Muscle of leg (tissue), 11 donors: ENCODE results near the gene ADGRG1. TPM values are rescaled to one million over a fixed set of nuclear protein-coding genes. Genes with fewer than 3 reads are reported as not detected.
A peak's percentile ranks its signal among the peaks of the same experiment; 100 is the strongest.

ENCODE experiments used
- DNase-seq: peaks from one replicate; pipeline ENCODE4 v3.0.0; 2013
- H3K27ac ChIP-seq: one replicate; pipeline ENCODE4 v1.5.1; 2013; ENCODE audit warnings: mild to moderate bottlenecking, low read length, control low read depth
- H3K27me3 ChIP-seq: one replicate; pipeline ENCODE4 v1.6.1; 2013; ENCODE audit warnings: low read length; ENCODE audit not compliant: control insufficient read depth, insufficient read depth
- H3K36me3 ChIP-seq: one replicate; pipeline ENCODE4 v1.6.1; 2013; ENCODE audit warnings: low read length; ENCODE audit not compliant: control insufficient read depth, insufficient read depth
- H3K4me1 ChIP-seq: one replicate; pipeline ENCODE4 v1.6.1; 2013; ENCODE audit warnings: low read length; ENCODE audit not compliant: control insufficient read depth, insufficient read depth
- H3K4me3 ChIP-seq: one replicate; pipeline ENCODE4 v1.5.1; 2013; ENCODE audit warnings: low read length, control low read depth
- H3K9me3 ChIP-seq: replicated peaks from 2 replicates; pipeline ENCODE4 v1.6.1; 2013; ENCODE audit warnings: low read depth, low read length; ENCODE audit not compliant: control insufficient read depth
- WGBS: methylation state at CpG from one replicate; pipeline ENCODE4 v1.1.5; 2013; ENCODE audit warnings: missing lambda C conversion rate; ENCODE audit not compliant: insufficient coverage; 5-methylcytosine and 5-hydroxymethylcytosine counted together
- polyA plus RNA-seq, 8 donors: library from polyadenylated mRNA; unstranded; fragments of 120-200 nt; gene quantifications; one replicate each; pipeline versions ENCODE4 v1.2.1 to v1.2.3, GENCODE V29; 2013; ENCODE audit warnings: inconsistent platforms in 1 of 8, low replicate concordance in 1 of 8; ENCODE audit not compliant: insufficient read length in 8 of 8, insufficient read depth in 1 of 8
- total RNA-seq: library from RNA; stranded (reverse); fragments of 120-200 nt; gene quantifications from one replicate; pipeline ENCODE4 v1.2.4, GENCODE V29; 2013

Gene ADGRG1
- total and polyA plus RNA-seq, 9 donors = 1.9 to 13.0 (median 5.5) TPM

DNA sequence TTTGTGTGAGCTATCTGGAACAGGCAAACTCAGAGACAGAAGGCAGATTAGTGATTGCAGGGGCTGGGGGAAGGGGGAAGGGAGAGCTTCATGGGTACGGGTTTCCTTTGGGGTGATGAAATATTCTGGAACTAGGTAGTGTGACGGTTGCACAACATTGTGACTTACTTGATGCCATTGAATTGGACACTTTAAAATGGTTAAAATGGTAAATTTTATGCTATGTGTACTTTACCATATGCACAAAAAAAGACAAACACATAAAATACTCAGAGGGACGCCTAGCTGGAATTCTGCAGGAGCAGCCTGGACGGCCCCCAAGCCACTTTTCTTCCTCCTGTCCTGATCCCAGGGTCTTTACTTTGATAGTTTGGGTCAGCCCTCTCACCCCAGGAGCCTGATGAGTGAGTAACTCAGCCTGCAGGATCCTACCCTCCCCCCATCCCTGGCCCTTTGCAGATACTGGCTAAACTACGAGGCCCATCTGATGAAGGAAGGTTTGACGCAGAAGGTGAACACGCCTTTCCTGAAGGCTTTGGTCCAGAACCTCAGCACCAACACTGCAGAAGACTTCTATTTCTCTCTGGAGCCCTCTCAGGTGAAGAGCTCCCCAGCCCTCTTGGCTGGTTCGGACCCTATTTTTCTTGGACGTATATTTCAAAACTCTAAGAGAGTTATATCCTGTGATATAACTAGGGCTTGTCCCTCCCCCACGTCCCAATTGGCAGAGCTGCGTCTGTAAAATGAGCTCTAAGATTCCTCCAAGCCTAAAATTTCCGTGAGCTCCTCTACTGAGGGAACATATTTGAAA lies 47.5 kb downstream of the ADGRG1 start:
- peak; percentile 86 for DNase-seq

DNA sequence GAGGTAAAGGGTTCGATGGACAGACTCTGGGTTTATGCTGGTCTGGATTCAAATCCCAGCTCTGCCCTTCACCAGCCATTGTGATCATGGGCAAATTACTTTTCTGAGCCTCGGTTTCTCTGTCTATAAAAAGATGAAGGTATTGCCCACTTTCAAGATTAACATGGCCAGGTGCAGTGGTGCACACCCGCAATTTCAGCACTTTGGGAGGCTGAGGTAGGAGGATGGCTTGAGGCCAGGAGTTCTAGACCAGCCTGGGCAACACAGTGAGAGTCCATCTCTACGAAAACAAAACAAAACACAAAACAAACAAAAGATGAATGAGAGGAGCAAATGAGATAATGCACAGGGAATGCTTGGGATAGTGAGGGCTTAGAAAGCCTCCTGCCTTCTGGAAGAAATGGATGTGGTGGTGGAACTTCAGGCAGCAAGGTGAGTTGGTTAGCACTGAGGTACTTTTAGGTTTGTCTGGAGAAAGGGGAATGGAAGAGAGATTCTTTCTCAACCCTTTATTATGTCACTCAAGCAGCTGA lies 48.2 kb downstream of the ADGRG1 start:
- H3K9me3 ChIP-seq = no peaks in the 10 kb centered on the region
- H3K4me3 ChIP-seq = no peak overlapping the region
- peaks cover 7% of the 10 kb centered on the region for H3K27me3 ChIP-seq
- no peaks in the 10 kb centered on the region for H3K36me3 ChIP-seq
- no peak overlapping the region for H3K27ac ChIP-seq
- no peak for DNase-seq
- no peaks in the 10 kb centered on the region for H3K4me1 ChIP-seq
- WGBS = 83% methylated on average over 1 of the region's 4 CpGs

More for the DNA sequence above, 47.5 kb downstream of the ADGRG1 start:
- WGBS = 8% methylated on average over 2 of the region's 12 CpGs
- no peaks in the 10 kb centered on the region for H3K4me1 ChIP-seq
- H3K27me3 ChIP-seq = peaks cover 7% of the 10 kb centered on the region
- no peaks in the 10 kb centered on the region for H3K36me3 ChIP-seq
- H3K4me3 ChIP-seq = no peak overlapping the region
- H3K27ac ChIP-seq = no peak overlapping the region
- H3K9me3 ChIP-seq = no peaks in the 10 kb centered on the region

DNA sequence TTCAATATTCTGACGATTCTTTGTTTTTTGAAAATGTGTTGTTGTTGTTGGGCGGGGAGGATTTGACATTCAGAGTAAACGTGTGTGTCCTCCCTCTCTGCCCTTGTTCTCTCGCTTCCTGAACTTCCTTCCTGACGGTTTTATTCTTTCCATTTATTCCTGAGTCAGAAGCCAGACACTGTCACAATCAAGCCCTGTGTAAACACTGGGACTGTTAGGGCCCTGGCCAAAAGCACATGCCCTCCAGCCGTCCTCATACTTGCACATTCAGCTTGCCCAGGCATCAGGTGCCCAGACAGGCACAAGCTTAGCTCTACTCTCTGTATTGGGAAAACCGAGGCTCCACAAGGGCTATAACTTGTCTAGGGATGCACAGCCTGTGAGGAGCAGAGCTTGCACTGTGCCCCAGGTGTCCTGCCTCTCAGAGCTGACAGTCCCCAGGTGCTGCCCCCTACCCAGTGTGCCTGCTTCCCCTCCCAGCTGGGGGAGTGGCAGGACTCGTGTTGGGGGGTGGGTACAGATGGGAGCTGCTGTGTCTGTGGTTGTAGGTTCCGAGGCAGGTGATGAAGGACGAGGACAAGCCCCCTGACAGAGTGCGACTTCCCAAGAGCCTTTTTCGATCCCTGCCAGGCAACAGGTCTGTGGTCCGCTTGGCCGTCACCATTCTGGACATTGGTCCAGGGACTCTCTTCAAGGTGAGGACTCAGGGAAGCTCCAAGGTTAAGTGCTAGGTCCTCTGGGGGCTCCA lies 49.4 kb downstream of the ADGRG1 start:
- H3K27ac ChIP-seq = no peak overlapping the region
- WGBS = 70% methylated on average over 12 of the region's 14 CpGs

DNA sequence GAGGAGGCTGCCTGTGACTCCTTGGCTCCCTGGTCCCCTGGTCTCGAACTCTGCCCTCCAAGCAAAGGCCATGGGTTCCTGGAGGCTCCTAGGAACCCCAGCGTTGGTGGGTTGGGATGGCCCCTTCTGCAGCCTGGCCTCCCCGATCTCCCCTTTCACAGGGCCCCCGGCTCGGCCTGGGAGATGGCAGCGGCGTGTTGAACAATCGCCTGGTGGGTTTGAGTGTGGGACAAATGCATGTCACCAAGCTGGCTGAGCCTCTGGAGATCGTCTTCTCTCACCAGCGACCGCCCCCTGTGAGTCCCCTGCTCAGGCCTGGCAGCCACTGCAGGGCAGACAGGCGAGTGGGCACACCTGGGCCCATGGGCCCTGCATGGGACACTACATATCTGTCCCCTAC lies 50.6 kb downstream of the ADGRG1 start:
- Histone ChIP-seq H3K9me3 (no peaks in the 10 kb centered on the region), H3K4me3 (no peak overlapping the region), H3K27me3 (no peaks in the 10 kb centered on the region), H3K27ac (no peak overlapping the region), H3K4me1 (no peaks in the 10 kb centered on the region), H3K36me3 (no peaks in the 10 kb centered on the region)
- 83% methylated on average over 9 of the region's 12 CpGs for WGBS
- no peak for DNase-seq

More for the DNA sequence above, 49.4 kb downstream of the ADGRG1 start:
- Histone ChIP-seq H3K36me3 (no peaks in the 10 kb centered on the region), H3K27me3 (peaks cover 5% of the 10 kb centered on the region), H3K4me3 (no peak overlapping the region), H3K4me1 (no peaks in the 10 kb centered on the region), H3K9me3 (no peaks in the 10 kb centered on the region)
- no peak for DNase-seq

DNA sequence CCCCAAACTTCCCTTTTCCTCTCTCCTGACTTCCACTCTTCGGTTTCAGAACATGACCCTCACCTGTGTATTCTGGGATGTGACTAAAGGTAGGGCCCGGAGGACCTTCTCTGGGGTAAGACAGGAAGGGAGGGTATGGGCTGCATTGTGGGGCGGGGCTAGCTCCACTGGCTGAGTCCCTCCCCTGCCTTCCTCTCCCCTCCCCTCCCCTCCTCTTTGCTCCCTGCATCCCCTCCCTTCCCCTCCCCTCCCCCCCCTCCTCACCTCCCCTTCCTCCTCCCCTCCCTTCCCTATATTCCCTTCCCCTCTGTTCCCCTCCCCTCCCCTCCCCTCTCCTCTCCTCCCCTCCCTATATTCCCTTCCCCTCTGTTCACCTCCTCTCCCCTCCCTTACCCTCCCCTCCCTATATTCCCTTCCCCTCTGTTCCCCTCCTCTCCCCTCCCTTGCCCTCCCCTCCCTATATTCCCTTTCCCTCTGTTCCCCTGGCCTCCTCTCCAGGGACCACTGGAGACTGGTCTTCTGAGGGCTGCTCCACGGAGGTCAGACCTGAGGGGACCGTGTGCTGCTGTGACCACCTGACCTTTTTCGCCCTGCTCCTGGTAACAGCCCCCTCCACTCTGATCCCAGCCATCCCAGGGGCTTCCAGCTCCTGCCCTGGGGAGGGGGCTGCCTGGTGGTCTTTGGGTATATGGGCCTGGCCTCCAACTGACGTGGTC lies 51.5 kb downstream of the ADGRG1 start:
- WGBS = 40% methylated on average over 1 of the region's 7 CpGs
- DNase-seq = no peak
- Histone ChIP-seq H3K27me3 (no peaks in the 10 kb centered on the region), H3K27ac (no peak overlapping the region), H3K4me1 (no peaks in the 10 kb centered on the region), H3K4me3 (no peak overlapping the region), H3K36me3 (no peaks in the 10 kb centered on the region), H3K9me3 (no peaks in the 10 kb centered on the region)

DNA sequence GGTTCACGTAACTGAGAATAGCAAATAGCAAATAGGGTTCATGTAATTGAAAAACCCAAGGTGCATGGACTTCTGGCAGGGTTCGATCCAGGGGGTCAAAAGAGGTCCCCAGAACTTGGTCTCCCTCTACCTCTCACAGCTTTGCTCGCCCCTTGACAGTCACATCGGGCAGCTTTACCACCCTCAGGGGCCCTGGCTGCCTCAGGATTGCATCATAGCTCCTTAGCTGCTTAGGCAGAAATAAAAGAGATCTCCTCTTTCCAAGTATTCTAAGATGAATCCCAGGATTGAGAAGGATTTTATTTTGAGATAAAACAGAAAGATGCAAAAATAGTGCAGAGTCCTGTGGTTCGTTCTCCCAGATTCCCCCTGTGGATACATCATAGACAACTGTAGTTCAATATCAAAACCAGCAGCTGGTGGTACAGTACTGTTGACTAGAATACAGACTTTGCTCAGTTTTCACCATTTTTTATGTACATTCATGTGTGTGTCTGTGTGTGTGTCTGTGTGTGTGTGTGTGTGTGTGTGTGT lies 52.5 kb downstream of the ADGRG1 start:
- Histone ChIP-seq H3K9me3 (no peaks in the 10 kb centered on the region), H3K4me1 (no peaks in the 10 kb centered on the region), H3K4me3 (no peak overlapping the region), H3K27me3 (no peaks in the 10 kb centered on the region), H3K36me3 (no peaks in the 10 kb centered on the region), H3K27ac (no peak overlapping the region)
- WGBS = 50% methylated on average over 1 of the region's 5 CpGs
- no peak for DNase-seq

DNA sequence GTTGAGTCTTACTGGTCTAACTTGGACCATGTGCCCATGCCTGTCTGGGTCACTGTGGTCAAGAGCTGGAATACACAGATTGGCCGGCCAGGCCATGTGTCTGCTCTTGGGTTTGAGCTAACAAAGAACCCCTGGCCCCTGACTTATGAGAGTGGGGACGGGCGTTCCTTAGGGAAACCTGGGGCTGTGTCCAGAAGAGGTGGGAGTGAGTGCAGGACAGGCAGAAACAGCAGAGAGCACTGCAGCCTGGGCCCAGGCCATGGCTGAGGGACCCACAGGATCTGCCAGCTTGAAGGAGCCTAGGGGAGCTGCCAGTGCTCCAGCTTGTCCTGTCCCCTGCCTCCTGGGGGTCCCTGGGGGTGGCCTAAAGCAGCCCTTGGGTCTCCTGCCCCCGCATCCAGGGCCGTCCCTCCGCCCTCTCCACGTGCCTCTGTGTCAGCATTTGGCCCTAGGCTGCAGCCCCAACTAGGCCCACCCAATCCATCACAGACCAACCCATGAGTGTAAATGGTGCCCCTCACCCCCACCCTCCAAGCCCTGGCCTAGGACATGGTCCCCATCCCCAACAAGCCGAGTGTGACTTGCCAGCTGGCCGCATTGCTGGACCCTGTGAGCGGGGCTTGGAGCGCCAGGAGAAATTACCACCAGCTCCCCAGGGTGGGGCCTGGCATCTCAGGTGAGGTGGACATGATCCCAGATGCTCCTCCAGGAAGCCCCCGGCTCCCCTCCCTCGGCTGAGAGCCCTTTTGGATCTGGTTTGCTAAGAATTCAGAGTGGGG lies 53.7 kb downstream of the ADGRG1 start:
- WGBS = 78% methylated on average over 9 of the region's 13 CpGs
- Histone ChIP-seq H3K27ac (no peak overlapping the region), H3K36me3 (no peaks in the 10 kb centered on the region), H3K27me3 (no peaks in the 10 kb centered on the region), H3K9me3 (no peaks in the 10 kb centered on the region), H3K4me3 (no peak overlapping the region), H3K4me1 (no peaks in the 10 kb centered on the region)
- no peak for DNase-seq

DNA sequence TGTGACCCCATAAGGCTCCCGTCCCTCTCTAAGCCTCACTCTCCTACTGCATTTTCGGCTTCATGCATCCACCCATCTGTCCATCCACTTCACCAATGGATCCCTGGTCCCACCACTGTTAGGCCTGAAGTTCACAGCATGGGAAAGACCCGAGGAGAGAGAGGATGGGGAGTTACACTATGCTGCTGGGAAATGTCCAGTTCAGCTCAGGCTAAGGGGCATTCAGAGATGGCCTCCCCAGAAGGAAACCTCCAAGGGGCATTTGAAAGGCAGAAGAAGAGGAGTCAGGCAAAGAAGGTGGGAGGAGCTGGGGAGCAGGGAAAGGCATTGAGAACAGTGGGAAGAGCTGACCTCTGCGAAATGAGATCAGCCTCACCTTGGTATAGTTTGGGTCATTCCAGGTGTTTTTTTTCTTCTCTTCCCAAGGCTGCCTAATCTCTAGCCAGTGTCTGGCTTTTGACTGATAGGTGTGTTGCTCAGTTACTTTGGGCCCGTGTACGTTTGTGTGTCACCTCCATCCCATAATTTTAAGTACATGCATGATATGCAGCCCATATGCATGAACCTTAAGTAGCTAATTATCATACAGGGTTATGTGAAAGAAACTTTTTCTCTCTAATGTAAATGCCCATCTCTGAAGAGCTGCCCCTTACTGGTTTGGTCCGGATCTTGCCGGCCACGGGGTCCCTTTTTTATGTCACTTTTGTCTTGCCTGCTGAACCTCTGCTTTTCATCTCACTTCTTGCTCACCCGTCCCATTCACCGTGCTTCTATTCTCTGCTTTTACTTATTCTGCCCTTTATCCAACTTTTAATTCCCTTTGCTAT lies 54.6 kb downstream of the ADGRG1 start:
- H3K4me3 ChIP-seq = no peak overlapping the region
- H3K9me3 ChIP-seq = no peaks in the 10 kb centered on the region
- H3K4me1 ChIP-seq = no peaks in the 10 kb centered on the region
- no peak for DNase-seq
- WGBS = 88% methylated on average over 5 of the region's 11 CpGs
- no peaks in the 10 kb centered on the region for H3K27me3 ChIP-seq
- H3K36me3 ChIP-seq = no peaks in the 10 kb centered on the region
- H3K27ac ChIP-seq = no peak overlapping the region
